Glutamatergic neuron (in vitro differentiated cells): ENCODE measurements around the gene DYNC1H1. TPM values are rescaled to one million over a fixed set of nuclear protein-coding genes. Genes with fewer than 3 reads are reported as not detected.

Experiments used
- DNase-seq: peaks from one replicate; pipeline ENCODE4 v3.0.0; 2022
- H3K27ac Mint-ChIP-seq: one replicate; pipeline ENCODE4 v1.8.0; 2020; ENCODE audit warnings: mild to moderate bottlenecking, mixed read lengths, inconsistent platforms; ENCODE audit not compliant: unreplicated experiment
- H3K27me3 Mint-ChIP-seq: one replicate; pipeline ENCODE4 v1.8.0; 2020; ENCODE audit warnings: mild to moderate bottlenecking, moderate library complexity, mixed read lengths, inconsistent platforms; ENCODE audit not compliant: unreplicated experiment
- H3K36me3 Mint-ChIP-seq: one replicate; pipeline ENCODE4 v1.8.0; 2020; ENCODE audit warnings: mild to moderate bottlenecking, mixed read lengths, inconsistent platforms; ENCODE audit not compliant: unreplicated experiment
- H3K4me1 Mint-ChIP-seq: one replicate; pipeline ENCODE4 v1.8.0; 2020; ENCODE audit warnings: mild to moderate bottlenecking, low read depth, mixed read lengths, inconsistent platforms; ENCODE audit not compliant: unreplicated experiment
- H3K4me3 Mint-ChIP-seq: one replicate; pipeline ENCODE4 v1.8.0; 2020; ENCODE audit warnings: mild to moderate bottlenecking, mixed read lengths, inconsistent platforms; ENCODE audit not compliant: unreplicated experiment
- H3K9me3 Mint-ChIP-seq: one replicate; pipeline ENCODE4 v1.8.0; 2020; ENCODE audit warnings: mild to moderate bottlenecking, moderate library complexity, mixed read lengths, inconsistent platforms; ENCODE audit not compliant: unreplicated experiment
- CTCF ChIP-seq: fragments of 200-600 bp; sonication (generic); IDR thresholded peaks from one replicate; pipeline ENCODE4 v1.5.0; 2021; ENCODE audit not compliant: partially characterized antibody, unreplicated experiment
- total RNA-seq: library from RNA; stranded (reverse); fragmentation: NEBNext Ultra II Directional; extraction: Animal tissue kit (Norgen Biotek cat#: 25700); gene quantifications from one replicate; pipeline ENCODE4 v1.2.1, GENCODE V29; 2021; ENCODE audit not compliant: unreplicated experiment

The DYNC1H1 gene
- total RNA-seq, 1 donor from 2014 or later = 2,051 TPM

DNA sequence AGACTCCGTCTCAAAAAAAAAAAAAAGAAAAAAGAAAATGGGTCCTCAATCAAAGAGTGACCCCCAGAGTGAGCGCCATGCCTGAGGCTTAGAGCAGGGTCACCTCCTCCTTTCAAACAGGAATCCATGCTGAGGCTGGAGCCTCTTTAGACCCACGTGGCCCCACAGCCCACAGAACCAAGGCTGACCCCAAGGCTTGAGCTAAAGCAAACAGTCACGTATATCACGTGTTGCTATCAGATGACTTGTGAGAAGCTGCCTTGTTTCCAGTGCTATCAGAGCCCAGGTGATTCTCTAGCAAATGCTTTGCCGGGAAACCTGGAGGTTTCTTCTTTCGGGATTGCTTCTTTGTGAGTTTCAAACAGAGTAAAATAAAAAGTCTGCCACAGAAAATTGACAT is 31.7 kb upstream of the DYNC1H1 start:
- no peak for DNase-seq
- TF ChIP-seq CTCF = no peak
- Mint-ChIP-seq H3K27ac (no peak overlapping the region), H3K36me3 (no peaks in the 10 kb centered on the region), H3K27me3 (peaks cover 5% of the 10 kb centered on the region), H3K4me3 (no peak overlapping the region), H3K9me3 (peaks cover 2% of the 10 kb centered on the region), H3K4me1 (no peaks in the 10 kb centered on the region)

DNA sequence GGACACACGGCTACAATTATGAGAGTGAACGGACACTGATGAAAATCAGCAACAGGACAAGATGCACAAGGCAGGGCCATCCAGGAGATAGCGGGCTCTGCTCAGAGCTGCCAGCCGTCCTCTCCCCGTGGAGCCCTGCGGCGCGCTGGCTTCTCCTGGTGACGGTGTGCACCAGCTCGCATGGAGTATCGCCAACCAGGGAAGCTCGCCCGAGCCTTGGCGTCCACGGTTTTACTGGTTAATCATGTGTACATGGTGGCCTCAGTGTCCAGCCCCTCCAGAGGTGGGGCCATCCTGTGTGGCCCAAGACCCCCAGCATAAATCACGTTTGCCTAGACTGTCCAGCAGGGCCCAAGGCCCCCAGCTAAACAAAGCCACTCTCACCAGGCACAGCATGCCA is 31.2 kb upstream of the DYNC1H1 start:
- H3K4me3 Mint-ChIP-seq = no peak overlapping the region
- peaks cover 5% of the 10 kb centered on the region for H3K27me3 Mint-ChIP-seq
- no peaks in the 10 kb centered on the region for H3K4me1 Mint-ChIP-seq
- H3K36me3 Mint-ChIP-seq = no peaks in the 10 kb centered on the region
- H3K27ac Mint-ChIP-seq = no peak overlapping the region
- DNase-seq = no peak
- TF ChIP-seq CTCF = no peak
- H3K9me3 Mint-ChIP-seq = peaks cover 2% of the 10 kb centered on the region

DNA sequence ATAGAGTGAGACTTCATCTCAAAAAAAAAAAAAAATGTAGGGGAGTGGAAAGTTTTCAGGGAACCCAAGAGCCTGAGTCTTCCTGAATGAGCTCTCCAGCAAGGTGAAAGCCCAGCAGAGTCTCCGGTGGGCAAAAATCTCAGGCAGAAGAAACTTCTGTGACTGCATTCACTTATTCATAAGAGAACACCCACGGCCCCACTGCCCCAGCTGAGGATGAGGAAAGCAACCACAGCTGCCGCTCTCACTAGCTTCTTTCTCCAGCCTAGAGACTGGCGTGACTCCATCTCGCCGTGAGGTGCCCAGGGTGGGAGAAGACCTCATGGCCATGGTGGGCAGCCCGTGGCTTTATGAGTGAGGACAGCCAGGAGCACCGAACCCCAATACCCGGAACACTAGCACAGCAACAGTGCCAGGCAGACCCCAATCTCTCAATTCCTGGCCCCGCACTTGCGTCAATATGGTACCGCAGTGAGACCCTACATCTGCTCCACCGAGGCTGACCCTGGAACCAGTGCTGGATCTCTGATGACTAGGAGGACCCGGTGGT is 29.7 kb upstream of the DYNC1H1 start:
- Mint-ChIP-seq H3K27me3 (peaks cover 10% of the 10 kb centered on the region), H3K27ac (no peak overlapping the region), H3K4me3 (no peak overlapping the region), H3K9me3 (no peaks in the 10 kb centered on the region), H3K4me1 (no peaks in the 10 kb centered on the region), H3K36me3 (no peaks in the 10 kb centered on the region)
- no peak for DNase-seq
- no peak for TF ChIP-seq CTCF

- H3K4me1 Mint-ChIP-seq = no peaks in the 10 kb centered on the region
- DNase-seq = no peak
- no peak overlapping the region for H3K27ac Mint-ChIP-seq
- H3K36me3 Mint-ChIP-seq = no peaks in the 10 kb centered on the region
- H3K4me3 Mint-ChIP-seq = no peak overlapping the region
- TF ChIP-seq CTCF = no peak
- H3K27me3 Mint-ChIP-seq = peaks cover 18% of the 10 kb centered on the region
- no peaks in the 10 kb centered on the region for H3K9me3 Mint-ChIP-seq
These were observed 26.2 kb upstream of the DYNC1H1 start for GRCh38 chr14:101937926-101938767.

- Mint-ChIP-seq H3K36me3 (no peaks in the 10 kb centered on the region), H3K27ac (no peak overlapping the region), H3K4me1 (no peaks in the 10 kb centered on the region), H3K27me3 (peaks cover 24% of the 10 kb centered on the region), H3K9me3 (no peaks in the 10 kb centered on the region), H3K4me3 (no peak overlapping the region)
- DNase-seq = no peak
- no peak for TF ChIP-seq CTCF
These were observed 24.7 kb upstream of the DYNC1H1 start for GRCh38 chr14:101939646-101940170.
